Panc1 (cell line): ENCODE measurements around the gene SHF. TPM values are rescaled to one million over a fixed set of nuclear protein-coding genes. Genes with fewer than 3 reads are reported as not detected.

Experiments
- ATAC-seq: fragments of 200-7000 bp; cut with Tn5 transposase; 2 replicates; pipeline ENCODE4 v1.9.1; 2020; ENCODE audit warnings: mild to moderate bottlenecking, moderate library complexity
- BruUV-seq: library from RNA; stranded (reverse); fragments of 400-500 nt; replicated peaks from 2 replicates; lab custom pipeline; 2021; lab: Mats Ljungman, UMichigan
- CTCF ChIA-PET: fragments of 300-600 bp; sonication (Branson Sonifier 250); formaldehyde crosslinking; loops from one replicate; lab custom pipeline; 2022; ENCODE audit warnings: antibody characterized with exemption; lab: Charles Lee
- POLR2A ChIA-PET: fragments of 300-600 bp; sonication (Branson Sonifier 250); formaldehyde crosslinking; loops from one replicate; lab custom pipeline; 2022; ENCODE audit warnings: antibody characterized with exemption; lab: Charles Lee
- DNase-seq: peaks from one replicate; pipeline ENCODE4 v3.0.0-alpha.2; 2010; ENCODE audit warnings: low read depth, low spot score
- H3K27ac ChIP-seq: 2 replicates; pipeline ENCODE4 v1.5.1; 2011; ENCODE audit warnings: mild to moderate bottlenecking, low read length, inconsistent platforms
- H3K27me3 ChIP-seq: fragments of 200-500 bp; sonication (Bioruptor generic); 2 replicates; pipeline ENCODE4 v1.6.0; 2014; ENCODE audit warnings: low read length, inconsistent platforms; ENCODE audit not compliant: control insufficient read depth, insufficient read depth
- H3K36me3 ChIP-seq: fragments of 200-500 bp; sonication (Bioruptor generic); 2 replicates; pipeline ENCODE4 v1.5.1; 2014; ENCODE audit warnings: inconsistent platforms, mild to moderate bottlenecking, low read length, moderate library complexity; ENCODE audit not compliant: control insufficient read depth, insufficient read depth
- H3K4me1 ChIP-seq: 2 replicates; pipeline ENCODE4 v1.5.1; 2011; ENCODE audit warnings: inconsistent platforms, mild to moderate bottlenecking, low read length, moderate library complexity; ENCODE audit not compliant: control insufficient read depth, insufficient read depth
- H3K4me3 ChIP-seq, 2 experiments: 2 replicates each; pipeline ENCODE4 v1.5.1; 2011 to 2012; ENCODE audit warnings: low read depth in 2 of 2, low read length in 2 of 2, mild to moderate bottlenecking in 2 of 2, inconsistent platforms in 1 of 2, moderate library complexity in 1 of 2
- H3K9me3 ChIP-seq: fragments of 200-500 bp; sonication (Bioruptor generic); 2 replicates; pipeline ENCODE4 v1.5.1; 2014; ENCODE audit warnings: low read depth, mild to moderate bottlenecking, inconsistent platforms, low read length, moderate library complexity; ENCODE audit not compliant: control insufficient read depth, insufficient read depth
- POLR2AphosphoS5 ChIP-seq: IDR thresholded peaks from 2 replicates; pipeline ENCODE4 v1.6.1; 2012; ENCODE audit warnings: mild to moderate bottlenecking, low read depth, low read length, moderate library complexity
- SIN3A ChIP-seq: IDR thresholded peaks from 2 replicates; pipeline ENCODE4 v1.6.1; 2012; ENCODE audit warnings: low read depth, mild to moderate bottlenecking, low read length, moderate library complexity, borderline replicate concordance; ENCODE audit not compliant: insufficient read depth
- TCF7L2 ChIP-seq: IDR thresholded peaks from 2 replicates; pipeline ENCODE4 v1.6.1; 2011; ENCODE audit warnings: mild to moderate bottlenecking, low read depth, low read length, inconsistent platforms
- in situ Hi-C: cut with HindIII; loops from 2 replicates; pipeline ENCODE4 v1.10.0; 2016; ENCODE audit warnings: low sequenced_read_pairs, low pct_unique_long_range_greater_than_20kb
- intact Hi-C: fragments of 100-400 bp; cut with micrococcal nuclease; formaldehyde crosslinking; loops from one replicate; pipeline ENCODE4 v1.10.0; 2022; ENCODE audit not compliant: unreplicated experiment
- total RNA-seq: library from RNA; stranded (reverse); gene quantifications from one replicate; pipeline ENCODE4 v1.2.1, GENCODE V29; 2021; ENCODE audit not compliant: unreplicated experiment
- TF ChIP-seq, protein P1 (sequence below): fragments of 450-650 bp; IDR thresholded peaks from 2 replicates; pipeline ENCODE4 v1.5.1; 2017; ENCODE audit warnings: mild to moderate bottlenecking
- TF ChIP-seq, protein P2 (sequence below), 2 experiments: IDR thresholded peaks; 2 replicates each; pipeline ENCODE4 v1.6.1; 2011 to 2012; ENCODE audit warnings: low read depth in 2 of 2, control low read depth in 1 of 2, low read length in 1 of 2, mild to moderate bottlenecking in 1 of 2, moderate library complexity in 1 of 2; ENCODE audit not compliant: insufficient read depth in 1 of 2

Gene SHF
- total RNA-seq, 1 experiment from 2014 or later, result 3.0 TPM

DNA sequence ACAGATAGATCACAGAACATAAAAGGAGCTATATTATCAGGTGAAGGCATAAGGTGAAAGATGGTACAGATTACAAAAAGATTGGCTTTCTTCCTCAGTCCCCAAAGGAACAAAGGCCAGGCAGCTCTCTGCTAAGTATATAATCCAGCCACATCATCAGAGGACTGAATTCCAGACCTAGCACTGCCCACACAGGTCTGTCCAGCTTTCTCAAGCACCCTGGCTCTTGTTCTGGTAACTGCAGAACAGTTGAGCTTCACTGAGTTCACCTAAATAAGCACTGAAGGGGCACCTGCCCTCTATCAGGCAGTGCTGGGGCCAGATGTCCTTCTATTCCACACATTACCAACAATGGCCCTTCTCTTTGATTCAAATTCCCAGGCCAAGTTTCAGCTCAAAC, 64.4 kb downstream of the SHF start:
- no peak for DNase-seq
- H3K36me3 ChIP-seq, result no peaks in the 10 kb centered on the region
- H3K27me3 ChIP-seq, result peaks cover 5% of the 10 kb centered on the region
- H3K4me1 ChIP-seq, result no peaks in the 10 kb centered on the region
- CTCF ChIA-PET, result no interaction called here
- H3K4me3 ChIP-seq, result no peak overlapping the region
- BruUV-seq, result no TSS peak
- TF ChIP-seq, protein P1, sequence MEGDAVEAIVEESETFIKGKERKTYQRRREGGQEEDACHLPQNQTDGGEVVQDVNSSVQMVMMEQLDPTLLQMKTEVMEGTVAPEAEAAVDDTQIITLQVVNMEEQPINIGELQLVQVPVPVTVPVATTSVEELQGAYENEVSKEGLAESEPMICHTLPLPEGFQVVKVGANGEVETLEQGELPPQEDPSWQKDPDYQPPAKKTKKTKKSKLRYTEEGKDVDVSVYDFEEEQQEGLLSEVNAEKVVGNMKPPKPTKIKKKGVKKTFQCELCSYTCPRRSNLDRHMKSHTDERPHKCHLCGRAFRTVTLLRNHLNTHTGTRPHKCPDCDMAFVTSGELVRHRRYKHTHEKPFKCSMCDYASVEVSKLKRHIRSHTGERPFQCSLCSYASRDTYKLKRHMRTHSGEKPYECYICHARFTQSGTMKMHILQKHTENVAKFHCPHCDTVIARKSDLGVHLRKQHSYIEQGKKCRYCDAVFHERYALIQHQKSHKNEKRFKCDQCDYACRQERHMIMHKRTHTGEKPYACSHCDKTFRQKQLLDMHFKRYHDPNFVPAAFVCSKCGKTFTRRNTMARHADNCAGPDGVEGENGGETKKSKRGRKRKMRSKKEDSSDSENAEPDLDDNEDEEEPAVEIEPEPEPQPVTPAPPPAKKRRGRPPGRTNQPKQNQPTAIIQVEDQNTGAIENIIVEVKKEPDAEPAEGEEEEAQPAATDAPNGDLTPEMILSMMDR, result no peak
- TF ChIP-seq POLR2AphosphoS5 (no peak), TCF7L2 (no peak), SIN3A (no peak)
- intact Hi-C loops, result no loop called here
- in situ Hi-C loops, result no loop called here
- H3K9me3 ChIP-seq, result no peaks in the 10 kb centered on the region
- POLR2A ChIA-PET, result no interaction called here
- no peak overlapping the region for H3K27ac ChIP-seq
- ATAC-seq, result no peak

DNA sequence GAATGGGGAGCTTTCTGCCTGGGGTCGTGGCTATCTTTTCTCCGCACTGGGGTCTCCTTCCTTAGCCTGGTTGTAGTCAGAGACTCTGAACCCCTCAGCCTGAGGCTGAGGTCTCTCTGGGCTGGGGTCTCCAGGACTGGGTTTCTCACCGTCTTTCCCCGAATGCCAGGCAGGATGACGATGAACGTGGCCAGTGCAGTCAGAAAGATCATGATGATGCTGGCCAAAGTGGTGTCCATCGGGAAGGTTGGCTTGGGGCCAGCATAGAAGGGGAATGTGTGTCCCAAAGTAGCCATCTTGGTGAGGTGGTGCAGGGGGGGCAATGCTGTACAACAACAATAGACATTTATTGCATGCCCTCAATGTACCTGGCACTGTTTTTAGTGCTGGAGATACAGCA, 65.0 kb downstream of the SHF start:
- CTCF ChIA-PET, result no interaction called here
- Histone ChIP-seq H3K9me3 (no peaks in the 10 kb centered on the region), H3K4me3 (no peak overlapping the region), H3K27ac (no peak overlapping the region), H3K27me3 (peaks cover 5% of the 10 kb centered on the region), H3K4me1 (no peaks in the 10 kb centered on the region), H3K36me3 (no peaks in the 10 kb centered on the region)
- no TSS peak for BruUV-seq
- no peak for ATAC-seq
- DNase-seq, result no peak
- POLR2A ChIA-PET, result interaction anchor here (0.6 kb wide), 1 partner anchor 46 kb away, joined by 3 read pairs; no protein-coding TSS in a partner anchor
- intact Hi-C loops (no loop called here), in situ Hi-C loops (no loop called here)
- TF ChIP-seq, protein P2, sequence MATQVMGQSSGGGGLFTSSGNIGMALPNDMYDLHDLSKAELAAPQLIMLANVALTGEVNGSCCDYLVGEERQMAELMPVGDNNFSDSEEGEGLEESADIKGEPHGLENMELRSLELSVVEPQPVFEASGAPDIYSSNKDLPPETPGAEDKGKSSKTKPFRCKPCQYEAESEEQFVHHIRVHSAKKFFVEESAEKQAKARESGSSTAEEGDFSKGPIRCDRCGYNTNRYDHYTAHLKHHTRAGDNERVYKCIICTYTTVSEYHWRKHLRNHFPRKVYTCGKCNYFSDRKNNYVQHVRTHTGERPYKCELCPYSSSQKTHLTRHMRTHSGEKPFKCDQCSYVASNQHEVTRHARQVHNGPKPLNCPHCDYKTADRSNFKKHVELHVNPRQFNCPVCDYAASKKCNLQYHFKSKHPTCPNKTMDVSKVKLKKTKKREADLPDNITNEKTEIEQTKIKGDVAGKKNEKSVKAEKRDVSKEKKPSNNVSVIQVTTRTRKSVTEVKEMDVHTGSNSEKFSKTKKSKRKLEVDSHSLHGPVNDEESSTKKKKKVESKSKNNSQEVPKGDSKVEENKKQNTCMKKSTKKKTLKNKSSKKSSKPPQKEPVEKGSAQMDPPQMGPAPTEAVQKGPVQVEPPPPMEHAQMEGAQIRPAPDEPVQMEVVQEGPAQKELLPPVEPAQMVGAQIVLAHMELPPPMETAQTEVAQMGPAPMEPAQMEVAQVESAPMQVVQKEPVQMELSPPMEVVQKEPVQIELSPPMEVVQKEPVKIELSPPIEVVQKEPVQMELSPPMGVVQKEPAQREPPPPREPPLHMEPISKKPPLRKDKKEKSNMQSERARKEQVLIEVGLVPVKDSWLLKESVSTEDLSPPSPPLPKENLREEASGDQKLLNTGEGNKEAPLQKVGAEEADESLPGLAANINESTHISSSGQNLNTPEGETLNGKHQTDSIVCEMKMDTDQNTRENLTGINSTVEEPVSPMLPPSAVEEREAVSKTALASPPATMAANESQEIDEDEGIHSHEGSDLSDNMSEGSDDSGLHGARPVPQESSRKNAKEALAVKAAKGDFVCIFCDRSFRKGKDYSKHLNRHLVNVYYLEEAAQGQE (IDR thresholded peaks at IDR 0.05; ENCODE audit: insufficient read depth in 1 of 2, low read depth in 2 of 2, low read length in 1 of 2), result no peak
- TF ChIP-seq SIN3A (no peak), TCF7L2 (no peak)

DNA sequence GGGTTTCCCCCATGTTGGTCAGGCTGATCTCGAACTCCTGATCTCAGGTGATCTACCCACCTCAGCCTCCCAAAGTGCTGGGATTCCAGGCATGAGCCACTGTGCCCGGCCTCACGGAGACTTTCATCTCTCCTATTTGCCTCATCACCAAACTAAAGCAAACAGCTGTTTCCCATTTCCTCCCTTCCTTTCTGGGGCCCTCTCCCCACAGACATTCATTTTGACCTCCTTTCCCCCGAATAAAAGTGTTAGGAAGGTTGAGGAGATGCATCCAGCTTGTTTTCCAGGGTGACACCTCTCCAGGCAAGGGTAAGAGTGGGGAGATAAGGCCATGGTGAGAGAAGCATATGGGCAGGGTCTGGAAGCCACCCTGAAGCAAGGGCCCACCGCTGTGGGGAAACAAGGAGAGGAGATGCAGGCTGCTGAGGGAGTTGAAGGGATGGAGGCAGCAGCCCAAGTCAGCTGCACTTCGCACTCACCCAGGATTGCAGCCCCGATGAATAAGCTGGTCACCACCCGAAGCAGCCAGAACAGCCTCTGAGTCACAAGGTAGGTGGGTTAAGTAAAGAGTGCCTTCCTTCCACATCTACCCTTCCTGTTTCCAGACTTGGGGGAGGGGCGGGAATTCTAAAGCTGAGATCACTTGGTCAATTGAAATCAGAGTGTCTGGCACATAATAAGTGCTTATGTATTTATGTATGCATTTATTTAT, 65.9 kb downstream of the SHF start:
- intact Hi-C loops (no loop called here), in situ Hi-C loops (no loop called here)
- no peak overlapping the region for H3K27ac ChIP-seq

More for the DNA sequence above, 65.9 kb downstream of the SHF start:
- ATAC-seq, result no peak
- BruUV-seq, result no TSS peak
- no peaks in the 10 kb centered on the region for H3K4me1 ChIP-seq
- TF ChIP-seq, protein P1, result no peak
- TF ChIP-seq POLR2AphosphoS5 (no peak), TCF7L2 (no peak), SIN3A (no peak)
- TF ChIP-seq, protein P2 (IDR thresholded peaks at IDR 0.05; ENCODE audit: insufficient read depth in 1 of 2, low read depth in 2 of 2, low read length in 1 of 2), result no peak
- peak; percentile 18 for DNase-seq
- ChIA-PET CTCF (no interaction called here), POLR2A (interaction anchor here (0.6 kb wide), 1 partner anchor 46 kb away, joined by 3 read pairs; no protein-coding TSS in a partner anchor)
- H3K4me3 ChIP-seq, result no peak overlapping the region
- peaks cover 5% of the 10 kb centered on the region for H3K27me3 ChIP-seq
- no peaks in the 10 kb centered on the region for H3K9me3 ChIP-seq
- H3K36me3 ChIP-seq, result no peaks in the 10 kb centered on the region
